Measurements from ENCODE around the gene NECTIN2. TPM values are rescaled to one million over a fixed set of nuclear protein-coding genes. Genes with fewer than 3 reads are reported as not detected.

The NECTIN2 gene
- total RNA-seq, 1 experiment from 2014 or later: 96.3 TPM

DNA sequence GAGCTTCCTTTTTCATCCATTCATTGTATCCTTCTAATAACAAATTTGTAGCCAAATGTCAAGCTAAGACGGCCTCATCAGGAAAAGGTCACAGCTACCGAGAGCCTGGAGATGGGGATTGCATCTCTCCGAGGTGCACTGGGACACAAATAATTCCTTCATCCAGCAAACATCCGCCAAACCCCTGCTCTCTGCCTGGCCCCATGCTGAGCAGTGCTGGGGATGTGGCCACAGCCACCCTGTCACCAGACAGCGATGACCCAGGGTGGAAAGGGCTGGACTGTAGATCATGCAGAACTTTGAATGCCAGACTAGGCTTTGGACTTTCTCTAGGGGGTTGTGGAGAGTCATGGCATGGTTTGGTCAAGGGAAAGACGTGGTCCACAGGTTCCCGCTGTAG, 46.8 kb downstream of the NECTIN2 start:
- CTCF ChIA-PET: no interaction called here
- Histone ChIP-seq H3K9me3 (ENCODE audit: control insufficient read depth in 1 of 2, insufficient read depth in 1 of 2, low read depth in 1 of 2, low read length in 2 of 2) (no peaks in the 10 kb centered on the region), H3K9ac (ENCODE audit: low read length) (peak overlapping the region; percentile 97; the same call in 1 of the 2 replicates), H3K4me2 (ENCODE audit: low read length) (peak overlapping the region; percentile 99), H3K4me3 (replicated peaks in 1 of 2; ENCODE audit: low read depth in 1 of 2, low read length in 2 of 2) (peak overlapping the region in 1 of 2 experiments; percentile 99; a peak in 2 of 4 replicates), H3K36me3 (ENCODE audit: control insufficient read depth in 1 of 2, insufficient read depth in 2 of 2, low read length in 2 of 2) (peaks cover 19 to 60% of the 10 kb centered on the region in 2 experiments), H2AFZ (ENCODE audit: low read depth, low read length, poor library complexity, severe bottlenecking) (no peak overlapping the region), H3K4me1 (ENCODE audit: control insufficient read depth in 1 of 2, insufficient read depth in 2 of 2, low read length in 2 of 2) (peaks cover 12 to 20% of the 10 kb centered on the region in 2 experiments), H3K27me3 (ENCODE audit: insufficient read depth, low read length) (no peaks in the 10 kb centered on the region), H3K27ac (ENCODE audit: low read depth, low read length) (no peak overlapping the region), H4K20me1 (ENCODE audit: insufficient read depth) (peaks cover 6% of the 10 kb centered on the region; the same call in 1 of the 2 replicates), H3K9me2 (ENCODE audit: insufficient read depth) (no peaks in the 10 kb centered on the region), H3K79me2 (ENCODE audit: insufficient read depth, low read length) (peaks cover 68% of the 10 kb centered on the region)
- no TSS peak for BruUV-seq (replicated peaks)
- intact Hi-C loops (cut with micrococcal nuclease): no loop called here
- RAD21 ChIA-PET (ENCODE audit: low non-redundant PET in 1 of 2, low total read pairs in 2 of 2, uncharacterized antibody in 2 of 2, unreplicated experiment in 2 of 2): no interaction called here
- ATAC-seq (no peak), DNase-seq (ENCODE audit: low read depth, low spot score) (no peak)
- POLR2A ChIA-PET: no interaction called here
- TF ChIP-seq, protein P1, sequence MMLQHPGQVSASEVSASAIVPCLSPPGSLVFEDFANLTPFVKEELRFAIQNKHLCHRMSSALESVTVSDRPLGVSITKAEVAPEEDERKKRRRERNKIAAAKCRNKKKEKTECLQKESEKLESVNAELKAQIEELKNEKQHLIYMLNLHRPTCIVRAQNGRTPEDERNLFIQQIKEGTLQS (IDR thresholded peaks at IDR 0.05): no peak
- TF ChIP-seq RAD21 (IDR thresholded peaks at IDR 0.05; ENCODE audit: low read depth): no peak
- TF ChIP-seq, protein P2, sequence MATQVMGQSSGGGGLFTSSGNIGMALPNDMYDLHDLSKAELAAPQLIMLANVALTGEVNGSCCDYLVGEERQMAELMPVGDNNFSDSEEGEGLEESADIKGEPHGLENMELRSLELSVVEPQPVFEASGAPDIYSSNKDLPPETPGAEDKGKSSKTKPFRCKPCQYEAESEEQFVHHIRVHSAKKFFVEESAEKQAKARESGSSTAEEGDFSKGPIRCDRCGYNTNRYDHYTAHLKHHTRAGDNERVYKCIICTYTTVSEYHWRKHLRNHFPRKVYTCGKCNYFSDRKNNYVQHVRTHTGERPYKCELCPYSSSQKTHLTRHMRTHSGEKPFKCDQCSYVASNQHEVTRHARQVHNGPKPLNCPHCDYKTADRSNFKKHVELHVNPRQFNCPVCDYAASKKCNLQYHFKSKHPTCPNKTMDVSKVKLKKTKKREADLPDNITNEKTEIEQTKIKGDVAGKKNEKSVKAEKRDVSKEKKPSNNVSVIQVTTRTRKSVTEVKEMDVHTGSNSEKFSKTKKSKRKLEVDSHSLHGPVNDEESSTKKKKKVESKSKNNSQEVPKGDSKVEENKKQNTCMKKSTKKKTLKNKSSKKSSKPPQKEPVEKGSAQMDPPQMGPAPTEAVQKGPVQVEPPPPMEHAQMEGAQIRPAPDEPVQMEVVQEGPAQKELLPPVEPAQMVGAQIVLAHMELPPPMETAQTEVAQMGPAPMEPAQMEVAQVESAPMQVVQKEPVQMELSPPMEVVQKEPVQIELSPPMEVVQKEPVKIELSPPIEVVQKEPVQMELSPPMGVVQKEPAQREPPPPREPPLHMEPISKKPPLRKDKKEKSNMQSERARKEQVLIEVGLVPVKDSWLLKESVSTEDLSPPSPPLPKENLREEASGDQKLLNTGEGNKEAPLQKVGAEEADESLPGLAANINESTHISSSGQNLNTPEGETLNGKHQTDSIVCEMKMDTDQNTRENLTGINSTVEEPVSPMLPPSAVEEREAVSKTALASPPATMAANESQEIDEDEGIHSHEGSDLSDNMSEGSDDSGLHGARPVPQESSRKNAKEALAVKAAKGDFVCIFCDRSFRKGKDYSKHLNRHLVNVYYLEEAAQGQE (IDR thresholded peaks at IDR 0.05; ENCODE audit: low read depth): no peak
- no peak for TF ChIP-seq SIN3A (IDR thresholded peaks at IDR 0.05; ENCODE audit: low read depth)
- TF ChIP-seq, protein P3, sequence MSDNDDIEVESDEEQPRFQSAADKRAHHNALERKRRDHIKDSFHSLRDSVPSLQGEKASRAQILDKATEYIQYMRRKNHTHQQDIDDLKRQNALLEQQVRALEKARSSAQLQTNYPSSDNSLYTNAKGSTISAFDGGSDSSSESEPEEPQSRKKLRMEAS (IDR thresholded peaks at IDR 0.05): no peak
- TF ChIP-seq, protein P4, sequence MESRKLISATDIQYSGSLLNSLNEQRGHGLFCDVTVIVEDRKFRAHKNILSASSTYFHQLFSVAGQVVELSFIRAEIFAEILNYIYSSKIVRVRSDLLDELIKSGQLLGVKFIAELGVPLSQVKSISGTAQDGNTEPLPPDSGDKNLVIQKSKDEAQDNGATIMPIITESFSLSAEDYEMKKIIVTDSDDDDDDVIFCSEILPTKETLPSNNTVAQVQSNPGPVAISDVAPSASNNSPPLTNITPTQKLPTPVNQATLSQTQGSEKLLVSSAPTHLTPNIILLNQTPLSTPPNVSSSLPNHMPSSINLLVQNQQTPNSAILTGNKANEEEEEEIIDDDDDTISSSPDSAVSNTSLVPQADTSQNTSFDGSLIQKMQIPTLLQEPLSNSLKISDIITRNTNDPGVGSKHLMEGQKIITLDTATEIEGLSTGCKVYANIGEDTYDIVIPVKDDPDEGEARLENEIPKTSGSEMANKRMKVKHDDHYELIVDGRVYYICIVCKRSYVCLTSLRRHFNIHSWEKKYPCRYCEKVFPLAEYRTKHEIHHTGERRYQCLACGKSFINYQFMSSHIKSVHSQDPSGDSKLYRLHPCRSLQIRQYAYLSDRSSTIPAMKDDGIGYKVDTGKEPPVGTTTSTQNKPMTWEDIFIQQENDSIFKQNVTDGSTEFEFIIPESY (IDR thresholded peaks at IDR 0.05; ENCODE audit: extremely low read depth, insufficient replicate concordance, low read length): no peak
- no peak for TF ChIP-seq JUND (IDR thresholded peaks at IDR 0.05)
- no peak for TF ChIP-seq EZH2phosphoT487 (IDR thresholded peaks at IDR 0.05; ENCODE audit: borderline replicate concordance)
- TF ChIP-seq YY1 (IDR thresholded peaks at IDR 0.05; ENCODE audit: extremely low read depth, insufficient replicate concordance, low read depth, low read length): no peak
- no peak for TF ChIP-seq EZH2 (IDR thresholded peaks at IDR 0.05)
- TF ChIP-seq, protein P5, sequence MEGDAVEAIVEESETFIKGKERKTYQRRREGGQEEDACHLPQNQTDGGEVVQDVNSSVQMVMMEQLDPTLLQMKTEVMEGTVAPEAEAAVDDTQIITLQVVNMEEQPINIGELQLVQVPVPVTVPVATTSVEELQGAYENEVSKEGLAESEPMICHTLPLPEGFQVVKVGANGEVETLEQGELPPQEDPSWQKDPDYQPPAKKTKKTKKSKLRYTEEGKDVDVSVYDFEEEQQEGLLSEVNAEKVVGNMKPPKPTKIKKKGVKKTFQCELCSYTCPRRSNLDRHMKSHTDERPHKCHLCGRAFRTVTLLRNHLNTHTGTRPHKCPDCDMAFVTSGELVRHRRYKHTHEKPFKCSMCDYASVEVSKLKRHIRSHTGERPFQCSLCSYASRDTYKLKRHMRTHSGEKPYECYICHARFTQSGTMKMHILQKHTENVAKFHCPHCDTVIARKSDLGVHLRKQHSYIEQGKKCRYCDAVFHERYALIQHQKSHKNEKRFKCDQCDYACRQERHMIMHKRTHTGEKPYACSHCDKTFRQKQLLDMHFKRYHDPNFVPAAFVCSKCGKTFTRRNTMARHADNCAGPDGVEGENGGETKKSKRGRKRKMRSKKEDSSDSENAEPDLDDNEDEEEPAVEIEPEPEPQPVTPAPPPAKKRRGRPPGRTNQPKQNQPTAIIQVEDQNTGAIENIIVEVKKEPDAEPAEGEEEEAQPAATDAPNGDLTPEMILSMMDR (IDR thresholded peaks at IDR 0.05 in 2 of 3, conservative IDR thresholded peaks at IDR 0.05 in 1 of 3; ENCODE audit: borderline replicate concordance in 1 of 3, insufficient read depth in 1 of 3, low read depth in 2 of 3, low read length in 2 of 3): no peak
- no peak for TF ChIP-seq EGR1 (IDR thresholded peaks at IDR 0.05; ENCODE audit: low read depth)
- no peak for TF ChIP-seq TCF7L2 (IDR thresholded peaks at IDR 0.05; ENCODE audit: borderline replicate concordance, extremely low read depth, insufficient read depth, insufficient read length)
